KBM-7 (cell line): ENCODE data around the gene ULK3.

Experiments
- DNase-seq: peaks from one replicate; pipeline ENCODE4 v3.0.0-alpha.2; 2015
- in situ Hi-C: fragments of 300-500 bp; cut with MboI; formaldehyde crosslinking; loops from 2 replicates; pipeline ENCODE4 v1.14.3; 2020; ENCODE audit warnings: low sequenced_read_pairs, low pct_unique_long_range_greater_than_20kb, mixed read lengths

Gene ULK3

DNA sequence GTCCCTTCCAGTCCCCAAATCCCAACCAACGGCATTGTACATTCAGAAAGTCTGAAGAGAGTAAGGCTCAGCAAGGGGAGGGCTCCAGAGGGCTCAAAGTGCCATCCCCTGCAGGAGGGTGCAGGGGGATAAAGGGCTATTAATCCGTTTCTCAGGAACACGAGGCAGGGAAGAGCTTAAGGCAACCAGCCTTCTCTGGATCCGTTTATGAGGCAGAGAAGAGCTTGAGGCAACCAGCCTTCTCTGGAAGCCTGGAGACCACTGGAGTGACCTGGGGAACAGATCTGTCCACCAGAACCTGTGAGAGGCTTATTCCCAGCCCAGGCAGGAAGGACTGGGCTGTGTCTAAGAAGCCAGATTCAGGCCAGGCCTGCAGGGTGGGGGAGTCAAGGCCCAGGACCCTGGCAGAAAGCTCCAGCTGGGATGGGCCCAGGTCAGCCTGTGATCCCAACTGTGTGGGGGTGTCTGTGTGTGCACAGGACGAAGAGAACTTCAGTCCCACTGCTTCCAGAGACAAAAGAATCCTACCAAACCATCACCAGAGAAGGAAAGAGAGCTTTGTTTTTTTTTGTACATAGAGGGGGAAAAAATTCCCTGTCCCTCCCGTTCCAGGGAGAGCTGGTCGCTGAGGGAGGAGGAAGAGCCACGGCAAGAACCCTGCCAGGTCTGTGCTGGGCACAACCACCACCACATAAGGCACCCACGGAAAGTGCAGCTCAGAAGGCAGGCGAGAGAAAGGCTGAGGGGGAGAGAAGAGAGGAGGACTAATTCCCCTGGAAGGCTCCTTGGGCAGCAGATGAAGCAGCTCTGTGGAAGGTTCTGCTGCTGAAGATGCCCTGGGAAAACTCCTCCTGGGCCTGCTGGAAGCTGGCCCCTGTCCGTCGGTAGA is 1.6 kb upstream of the ULK3 start:
- in situ Hi-C loops = no loop called here
- DNase-seq = no peak

DNA sequence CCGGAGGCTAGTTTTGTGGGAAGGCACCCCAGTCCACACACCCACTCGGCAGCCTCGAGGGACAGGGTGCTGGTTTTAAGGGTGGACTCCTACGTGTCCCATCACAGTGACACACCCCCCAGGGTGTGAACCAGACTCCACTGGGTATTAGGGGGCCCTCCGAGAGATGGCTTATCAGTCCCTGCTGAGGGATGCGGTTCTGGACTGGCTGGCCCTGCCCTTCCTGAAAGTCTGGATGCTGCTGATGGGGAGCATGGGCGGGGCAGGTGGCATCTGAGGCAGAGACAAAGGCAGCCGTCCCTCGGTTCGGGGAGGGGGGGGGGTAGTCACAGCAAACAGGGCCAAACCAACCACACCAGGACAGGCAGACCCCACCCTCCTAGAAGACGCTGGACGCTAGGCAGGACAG is 939 bp upstream of the ULK3 start:
- in situ Hi-C loops = no loop called here
- DNase-seq = no peak

DNA sequence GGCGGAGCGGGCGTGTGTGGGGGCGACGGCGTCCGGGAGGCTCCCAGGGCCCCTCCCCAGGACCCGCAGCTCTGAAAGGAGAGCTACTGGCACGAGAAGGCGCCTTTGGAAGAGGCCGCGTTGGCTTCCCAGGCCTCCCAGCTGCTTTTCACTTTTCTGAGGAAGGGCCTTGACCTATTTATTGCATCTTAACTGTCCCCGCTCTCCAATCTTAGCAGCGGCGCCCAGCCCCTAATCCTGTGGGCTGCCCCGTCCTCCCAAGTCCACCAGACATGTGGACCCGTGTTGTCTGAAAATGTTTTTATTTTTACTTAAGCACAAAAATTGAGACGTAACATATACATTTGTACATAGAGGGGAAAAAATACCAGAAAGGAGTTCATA is 481 bp upstream of the ULK3 start:
- in situ Hi-C loops = no loop called here

DNA sequence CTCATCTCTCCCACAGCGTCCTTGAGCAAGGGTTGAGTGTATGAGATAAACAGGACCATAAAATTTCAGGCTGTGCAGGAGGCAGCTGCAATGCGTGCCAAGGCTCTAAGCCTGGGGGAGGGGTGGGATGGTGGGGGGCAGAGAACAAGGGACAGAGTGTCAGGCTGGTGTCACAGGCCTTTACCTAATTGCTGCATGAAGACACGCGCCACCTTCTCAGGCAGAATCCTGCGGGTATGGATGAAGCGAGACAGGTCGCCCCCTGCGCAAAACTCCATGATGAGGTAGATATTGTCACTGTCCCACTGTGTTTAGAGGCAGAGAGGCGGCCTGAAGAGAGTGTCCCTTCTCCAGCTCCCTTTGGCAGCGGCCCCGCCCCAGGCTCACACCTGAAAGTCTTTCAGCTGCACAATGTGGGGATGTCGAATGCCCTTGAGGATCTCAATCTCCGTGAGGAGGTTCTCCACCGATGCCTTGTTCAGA is 1.0 kb downstream of the ULK3 start:
- in situ Hi-C loops = no loop called here
- no peak for DNase-seq

More for the DNA sequence above, 481 bp upstream of the ULK3 start:
- DNase-seq = no peak

DNA sequence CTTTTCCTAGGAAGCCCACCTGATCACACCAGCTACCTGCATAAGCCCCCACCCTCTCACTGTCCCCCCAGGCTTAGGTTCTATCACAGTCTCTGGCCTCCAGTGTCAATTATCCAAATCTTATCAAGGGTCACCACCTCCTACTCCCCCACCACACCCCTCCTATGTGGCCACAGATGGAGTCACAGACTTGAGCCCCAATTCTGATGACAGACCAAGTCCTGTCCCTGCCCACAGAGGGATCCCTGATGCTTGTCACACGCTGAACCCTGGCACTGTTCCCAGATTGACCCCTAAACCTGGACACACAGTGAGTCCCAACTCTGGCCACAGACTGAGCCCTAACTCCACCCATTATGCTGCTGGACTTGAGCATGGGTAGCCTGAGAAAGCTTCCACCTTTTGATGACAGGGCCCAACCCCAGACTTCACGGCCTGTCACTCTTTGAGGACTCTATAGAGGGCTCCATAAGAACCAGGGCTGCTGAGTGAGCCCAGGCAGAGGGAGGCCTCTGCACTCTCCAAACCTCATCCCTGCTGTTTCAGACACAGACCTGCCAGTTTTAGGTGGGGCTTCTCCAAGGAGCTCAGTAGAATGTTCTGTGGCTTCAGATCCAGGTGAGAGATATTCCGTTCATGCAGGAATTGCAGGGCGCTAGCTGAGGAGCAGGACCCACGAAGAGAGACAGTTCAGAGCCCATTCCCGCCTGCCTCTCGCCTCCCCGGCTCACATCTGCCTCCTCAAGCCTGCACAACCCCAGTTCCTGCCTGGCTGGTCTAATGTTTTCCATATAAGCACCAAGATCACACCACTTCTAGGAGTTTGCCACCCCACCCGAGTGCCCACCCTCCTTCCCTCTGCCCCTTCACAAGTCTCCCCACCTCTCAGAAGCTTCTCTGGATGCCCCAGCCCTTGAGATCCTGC is 1.8 kb downstream of the ULK3 start:
- no peak for DNase-seq
- in situ Hi-C loops = no loop called here

DNA sequence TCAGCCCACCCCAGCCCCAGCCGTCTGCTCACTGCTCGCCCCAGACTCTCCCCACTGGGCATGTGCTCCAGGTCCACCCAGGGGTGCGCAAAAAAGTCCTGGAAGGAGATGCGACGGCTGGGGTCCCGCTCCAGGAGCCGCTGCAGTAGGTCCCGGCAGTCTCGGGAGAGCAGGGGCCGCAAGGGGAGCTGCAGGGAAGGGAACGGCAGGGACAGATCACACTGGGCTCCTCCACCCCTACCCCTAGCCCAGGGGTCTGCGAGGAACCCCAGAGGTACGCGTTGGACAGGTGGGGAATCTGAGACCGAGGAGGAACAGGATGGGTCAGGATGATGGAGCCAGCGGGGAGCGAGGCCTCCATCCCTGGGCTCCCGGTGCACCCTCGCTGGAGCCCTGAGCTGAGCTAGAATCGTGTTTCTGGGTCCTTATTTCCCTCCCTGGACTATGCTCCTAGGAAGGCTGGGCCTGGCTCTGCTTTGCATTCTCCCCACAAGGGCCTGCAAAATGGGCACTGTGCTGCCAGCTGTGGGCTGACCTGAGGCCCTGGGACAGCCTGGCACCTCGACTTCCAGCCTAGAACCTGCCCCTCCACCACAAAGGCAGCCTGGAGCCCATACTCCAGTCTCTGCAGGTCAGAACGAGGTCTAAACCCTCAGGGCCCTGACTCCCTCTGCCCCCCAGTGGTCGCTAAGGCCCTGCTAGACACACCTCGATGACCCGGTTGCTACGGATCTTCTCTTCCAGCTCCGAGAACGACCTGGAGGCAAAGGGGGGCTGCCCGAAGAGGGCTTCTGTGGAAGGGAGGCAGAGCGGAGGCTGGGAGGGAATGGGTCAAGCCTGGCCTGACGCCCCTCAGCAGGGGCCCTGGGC is 3.2 kb downstream of the ULK3 start:
- DNase-seq = no peak
- in situ Hi-C loops = no loop called here

DNA sequence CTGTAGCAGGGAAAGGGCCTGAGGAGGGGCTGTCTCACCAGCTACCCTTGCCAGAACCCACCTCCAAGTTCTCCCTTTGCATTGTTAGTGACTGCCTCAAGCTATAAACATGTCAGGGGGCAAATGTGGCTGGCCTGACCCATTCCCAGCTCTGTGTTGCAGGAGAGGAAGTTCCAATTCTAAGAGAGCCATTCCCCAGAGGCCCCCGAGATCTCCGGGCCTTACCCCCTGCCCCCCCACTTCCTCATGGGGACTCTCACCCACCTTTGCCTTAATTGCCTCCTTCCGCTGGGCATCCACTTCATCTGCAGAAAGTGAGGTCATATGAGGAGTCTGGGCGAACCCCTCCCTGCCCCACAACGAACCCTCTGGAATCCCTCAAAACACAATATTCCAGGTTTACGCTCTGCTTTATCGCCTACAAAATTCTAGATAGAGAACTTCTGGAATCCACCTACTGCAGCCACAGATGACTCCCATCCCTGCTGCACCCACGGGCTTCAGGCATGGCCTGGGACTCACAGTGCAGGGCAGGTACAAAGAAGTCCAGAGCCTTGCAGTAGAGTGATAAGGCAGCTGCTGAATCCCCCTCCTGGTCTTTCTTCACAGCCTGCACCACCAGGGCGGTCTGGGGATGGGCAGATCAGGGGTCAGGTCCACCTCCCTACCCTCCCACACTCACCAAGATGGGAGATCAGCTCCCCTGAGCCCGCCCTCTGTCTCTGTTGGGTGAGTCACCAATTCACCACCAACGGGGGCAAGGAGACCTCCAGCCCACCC is 4.0 kb downstream of the ULK3 start:
- in situ Hi-C loops = no loop called here
- no peak for DNase-seq

DNA sequence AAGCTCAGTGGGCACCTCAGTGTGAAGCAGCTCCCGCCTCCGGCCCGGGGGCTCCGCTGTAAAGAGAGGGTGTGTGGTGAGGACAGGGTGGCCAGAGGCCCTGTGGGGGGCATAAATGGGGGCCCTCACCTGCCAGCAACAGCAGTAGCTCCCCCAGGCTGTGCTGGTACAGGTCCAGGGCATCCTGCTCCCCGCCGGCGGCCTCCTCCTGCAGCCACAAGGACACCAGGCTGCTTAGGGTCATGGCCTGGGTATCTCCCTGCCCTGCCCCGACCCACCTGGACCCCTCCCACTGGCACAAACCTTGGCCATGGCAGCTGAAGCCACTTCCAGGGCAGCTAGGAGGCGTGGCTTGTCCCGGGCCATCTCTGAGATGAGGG is 4.8 kb downstream of the ULK3 start:
- no peak for DNase-seq
- in situ Hi-C loops = no loop called here

DNA sequence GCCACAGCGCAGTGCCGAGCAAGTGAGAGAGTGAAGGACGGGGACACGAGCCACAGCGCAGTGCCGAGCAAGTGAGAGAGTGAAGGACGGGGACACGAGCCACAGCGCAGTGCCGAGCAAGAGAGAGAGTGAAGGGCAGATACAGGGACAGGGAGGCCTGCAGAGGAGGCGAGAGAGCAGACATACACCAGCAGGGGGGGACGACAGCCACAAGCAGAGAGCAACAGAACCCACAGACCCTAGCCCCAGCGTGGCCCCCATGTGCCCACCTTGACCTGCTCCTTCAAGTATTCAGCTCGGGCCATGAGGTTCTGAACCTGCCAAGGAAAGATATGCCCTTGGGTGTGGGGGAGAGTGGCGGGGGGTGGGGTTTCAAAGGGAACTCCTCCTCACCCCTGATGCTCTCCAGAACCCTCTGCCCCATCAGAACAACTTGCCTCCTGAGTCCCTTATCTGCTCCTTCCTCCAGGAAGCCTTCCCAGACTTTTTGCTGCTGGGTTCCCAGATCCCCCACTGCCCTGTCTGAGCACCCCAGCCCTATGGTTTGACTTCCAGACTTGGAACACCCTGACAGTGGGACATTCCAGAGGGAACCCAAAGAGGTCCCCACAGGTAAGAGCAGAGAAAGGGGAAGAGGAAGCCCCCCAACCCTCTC is 5.3 kb downstream of the ULK3 start:
- in situ Hi-C loops = no loop called here
- DNase-seq = no peak

DNA sequence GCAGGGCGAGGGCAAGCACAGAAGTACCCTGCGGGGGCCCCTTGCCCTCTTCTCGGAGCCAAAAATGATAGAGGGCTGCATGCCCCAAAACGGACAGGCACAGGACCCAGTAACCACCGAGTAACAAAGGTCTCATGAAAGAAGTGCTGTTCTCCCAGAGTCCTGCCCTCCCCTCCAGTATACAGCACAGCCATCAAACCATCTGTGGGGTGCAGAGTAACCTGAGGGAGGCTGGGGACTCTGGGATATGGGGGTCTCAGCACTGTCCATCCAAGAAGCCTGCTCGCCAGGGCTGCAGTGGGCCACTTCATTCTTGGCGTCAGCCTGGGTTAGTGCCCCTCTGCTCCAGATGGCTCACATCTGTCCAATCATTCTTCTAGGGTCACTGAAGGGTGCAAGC is 6.1 kb downstream of the ULK3 start:
- DNase-seq = no peak
- in situ Hi-C loops = no loop called here

DNA sequence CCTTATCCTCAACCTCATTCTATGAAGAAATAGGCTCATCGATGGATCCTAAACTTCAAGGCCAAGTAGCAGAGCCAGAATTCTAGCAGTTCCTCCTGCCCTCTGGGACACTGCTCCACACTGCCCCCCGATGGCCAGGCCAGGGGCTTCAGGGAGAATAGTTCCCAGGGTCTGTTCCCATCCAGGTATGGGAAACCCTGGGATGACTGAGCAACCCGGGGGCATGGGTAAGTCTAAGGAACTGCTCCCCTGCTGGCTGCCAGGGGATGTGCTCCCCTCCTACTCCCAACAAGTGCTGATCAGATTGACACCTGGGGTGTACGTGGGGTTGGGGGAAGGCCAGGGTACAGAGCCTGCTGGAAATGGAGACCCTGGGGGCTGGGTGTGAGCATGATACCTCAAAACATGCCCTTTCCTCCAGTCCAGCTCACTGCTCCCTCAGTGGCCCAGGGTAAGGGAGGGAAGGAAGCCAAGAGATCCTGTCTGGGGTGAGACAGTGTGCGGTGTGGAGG is 7.6 kb downstream of the ULK3 start:
- DNase-seq = peak; percentile 79
- in situ Hi-C loops = no loop called here

DNA sequence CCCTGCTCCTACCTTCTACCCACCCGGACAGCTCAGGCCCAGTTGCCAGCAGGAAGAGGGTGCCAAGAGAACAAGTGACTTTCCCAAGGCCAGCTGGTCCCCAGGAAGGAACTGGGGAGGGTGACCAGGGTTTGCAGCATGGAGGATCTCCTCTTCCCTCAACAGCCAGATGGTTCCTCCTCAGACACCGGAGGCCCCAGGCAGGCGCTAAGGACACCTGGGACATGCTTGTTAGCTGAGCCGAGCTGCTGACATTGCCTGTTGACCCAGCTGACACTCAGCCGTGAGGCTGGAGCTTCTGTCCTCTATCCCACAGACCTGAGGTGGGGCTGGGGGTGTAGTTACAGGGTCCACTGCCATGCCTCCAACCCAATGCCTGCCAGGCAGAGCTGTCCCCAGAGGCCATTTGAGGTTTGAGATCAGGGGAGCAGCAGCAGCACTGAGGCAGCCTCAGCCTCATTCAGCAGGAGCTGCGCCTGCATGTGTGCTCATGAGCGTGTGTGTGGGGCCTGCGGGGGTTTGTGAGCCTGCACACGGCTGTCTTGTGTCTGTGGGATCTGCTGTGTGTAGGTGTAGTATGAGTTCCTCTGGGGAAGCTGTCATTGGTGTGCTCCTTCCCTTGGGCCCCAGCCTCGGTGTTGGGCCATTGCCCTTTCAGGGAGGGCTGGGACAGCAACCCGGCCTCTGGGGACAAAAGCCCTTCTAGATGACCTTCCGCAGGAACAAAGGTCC is 9.4 kb downstream of the ULK3 start:
- in situ Hi-C loops = no loop called here
- peak; percentile 52 for DNase-seq

DNA sequence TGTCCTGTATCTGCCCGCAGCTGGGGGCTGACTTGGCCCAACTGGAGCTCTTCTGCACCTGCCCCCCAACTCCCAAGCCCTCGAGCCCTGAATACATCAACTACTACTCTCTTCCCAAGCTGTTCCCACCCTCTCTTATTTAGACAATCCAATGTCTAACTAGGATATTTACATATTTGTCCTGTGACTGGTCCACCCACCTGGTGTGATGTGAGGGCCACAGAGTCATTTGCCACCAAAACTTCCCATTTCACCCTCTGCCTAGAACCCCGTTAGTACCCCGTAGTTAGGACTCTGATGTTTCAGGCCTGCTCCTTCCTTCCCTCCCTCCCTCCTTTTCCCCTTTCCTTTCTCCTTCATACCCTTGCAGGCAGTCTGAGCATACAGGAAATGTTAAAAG is 10.1 kb downstream of the ULK3 start:
- DNase-seq = no peak
- in situ Hi-C loops = no loop called here

DNA sequence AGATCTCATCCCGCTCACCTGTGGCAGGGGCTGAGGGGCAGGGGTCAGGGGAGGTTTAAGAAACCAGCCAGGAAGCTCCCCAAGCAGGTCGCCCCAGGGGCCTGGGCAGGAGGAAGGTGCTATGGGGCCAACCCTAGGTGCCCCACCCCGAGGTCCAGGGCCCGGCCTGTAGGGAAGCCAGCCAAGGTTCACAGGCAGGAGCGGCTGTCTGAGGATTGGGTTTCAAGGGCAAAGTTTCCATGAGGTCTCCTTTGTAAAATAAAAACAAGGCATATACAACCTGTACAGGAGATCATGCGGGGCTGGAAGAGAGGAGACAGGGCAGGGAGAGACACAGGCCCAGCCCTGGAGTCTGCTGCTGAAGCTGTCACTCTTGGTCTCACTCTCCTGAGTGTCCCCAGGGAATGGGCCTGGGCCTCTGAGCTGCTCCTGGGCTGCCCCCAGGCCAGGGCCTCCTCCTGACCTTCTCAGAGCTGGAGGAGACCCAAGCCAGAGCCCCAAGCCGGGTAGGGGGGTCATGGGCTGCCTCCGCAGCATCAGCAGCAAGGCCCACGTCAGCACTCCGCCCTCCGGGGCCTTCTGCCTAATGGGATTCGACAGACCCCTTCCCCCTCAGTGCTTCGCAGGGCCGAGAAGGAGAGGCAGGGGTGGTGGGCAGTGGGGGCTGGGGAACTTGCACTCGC is 11.0 kb downstream of the ULK3 start:
- in situ Hi-C loops = no loop called here
- DNase-seq = no peak

DNA sequence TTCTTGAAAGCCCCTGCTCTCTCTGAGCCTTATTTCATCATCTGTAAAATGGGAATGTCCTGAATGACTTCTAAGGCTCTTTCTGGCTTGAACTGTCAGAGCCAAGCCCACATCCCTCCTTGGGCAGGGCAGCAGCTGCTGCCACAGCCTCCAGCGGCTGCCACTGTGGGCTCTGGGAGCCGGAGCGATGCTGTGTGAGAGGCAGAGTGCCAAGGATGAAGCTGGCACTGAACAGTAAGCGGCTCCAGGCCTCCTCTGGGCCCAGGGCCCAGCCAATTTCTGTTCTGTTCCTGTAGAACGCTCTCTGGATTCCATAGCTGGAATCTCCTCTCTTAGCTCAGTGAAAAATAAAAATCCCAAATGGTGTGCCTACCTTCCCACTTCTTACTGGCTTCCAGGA is 12.1 kb downstream of the ULK3 start:
- DNase-seq = no peak
- in situ Hi-C loops = no loop called here

DNA sequence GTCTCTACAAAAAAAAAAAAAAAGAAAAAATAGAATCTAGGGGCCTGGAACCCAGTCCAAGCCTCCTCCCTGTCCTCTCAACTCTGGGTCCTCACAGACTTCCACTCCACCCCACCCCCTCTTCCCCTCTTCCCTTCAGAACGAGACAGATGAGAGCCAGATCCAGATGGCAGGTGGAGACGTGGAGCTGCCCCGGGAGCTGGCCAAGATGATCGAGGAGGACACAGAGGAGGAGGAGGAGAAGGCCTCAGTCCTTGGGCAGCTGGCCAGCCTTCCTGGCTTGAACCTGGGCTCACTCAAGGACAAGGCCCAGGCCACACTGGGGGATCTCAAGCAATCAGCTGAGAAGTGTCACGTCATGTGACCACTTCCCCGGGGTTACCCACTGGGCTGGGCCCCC is 13.0 kb downstream of the ULK3 start:
- DNase-seq = no peak
- in situ Hi-C loops = no loop called here

DNA sequence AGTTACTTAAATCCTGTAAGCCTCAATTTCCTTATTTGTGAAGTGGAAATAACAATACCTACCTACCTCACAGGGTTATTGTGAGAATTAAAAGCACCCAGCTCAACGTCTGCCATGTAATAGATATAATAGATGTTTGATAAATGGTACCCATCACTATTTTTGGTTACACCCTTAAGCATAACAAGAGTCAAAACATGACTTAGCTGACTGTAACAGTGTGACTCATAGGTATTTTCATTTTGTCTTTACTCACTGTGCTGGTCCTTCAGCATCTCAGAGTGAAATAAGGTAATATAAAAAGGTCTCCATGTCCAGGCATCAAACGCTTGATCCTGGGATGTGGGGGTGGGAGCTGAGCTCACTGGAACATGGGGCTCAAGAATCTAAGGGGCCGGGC is 13.5 kb downstream of the ULK3 start:
- no peak for DNase-seq
- in situ Hi-C loops = no loop called here
